Measurements from ENCODE around the gene SLC25A17. TPM values are rescaled to one million over a fixed set of nuclear protein-coding genes. Genes with fewer than 3 reads are reported as not detected.

SLC25A17 gene
- polyA plus RNA-seq, 1 donor: 18.1 TPM

- Histone ChIP-seq H3K36me3 (ENCODE audit: control insufficient read depth, insufficient read depth, low read length) (peaks cover 21% of the 10 kb centered on the region), H3K27ac (ENCODE audit: low read length) (peak overlapping the region; percentile 25), H3K9me3 (ENCODE audit: control insufficient read depth, low read depth, low read length) (no peaks in the 10 kb centered on the region), H3K4me3 (ENCODE audit: low read length) (no peak overlapping the region), H3K27me3 (ENCODE audit: control insufficient read depth, insufficient read depth, low read length) (no peaks in the 10 kb centered on the region), H3K4me1 (ENCODE audit: control insufficient read depth, insufficient read depth, low read length) (peaks cover 16% of the 10 kb centered on the region)
- DNase-seq: peak; percentile 15 to 51
- WGBS (ENCODE audit: insufficient coverage, low lambda C conversion rate): no CpG with 5 or more reads among the region's 1 CpG
These were observed 4.3 kb upstream of the SLC25A17 start for GRCh38 chr22:40823426-40823825.

GRCh38 chr22:40819599-40820140 lies 524 bp upstream of the SLC25A17 start:
- no peak for DNase-seq
- Histone ChIP-seq H3K27me3 (ENCODE audit: control insufficient read depth, insufficient read depth, low read length) (no peaks in the 10 kb centered on the region), H3K4me3 (ENCODE audit: low read length) (peak overlapping the region; percentile 74), H3K9me3 (ENCODE audit: control insufficient read depth, low read depth, low read length) (no peaks in the 10 kb centered on the region), H3K36me3 (ENCODE audit: control insufficient read depth, insufficient read depth, low read length) (peaks cover 13% of the 10 kb centered on the region), H3K27ac (ENCODE audit: low read length) (peak overlapping the region; percentile 34), H3K4me1 (ENCODE audit: control insufficient read depth, insufficient read depth, low read length) (peaks cover 18% of the 10 kb centered on the region)
- WGBS (ENCODE audit: insufficient coverage, low lambda C conversion rate): 40% methylated on average over 1 of the region's 4 CpGs

GRCh38 chr22:40818192-40818746 lies 877 bp downstream of the SLC25A17 start:
- no peak for DNase-seq

GRCh38 chr22:40817737-40818136 lies 1.4 kb downstream of the SLC25A17 start:
- Histone ChIP-seq H3K27ac (ENCODE audit: low read length) (no peak overlapping the region), H3K4me3 (ENCODE audit: low read length) (no peak overlapping the region)
- WGBS (ENCODE audit: insufficient coverage, low lambda C conversion rate): no CpG with 5 or more reads among the region's 4 CpGs

More at GRCh38 chr22:40818192-40818746, 877 bp downstream of the SLC25A17 start:
- Histone ChIP-seq H3K4me1 (ENCODE audit: control insufficient read depth, insufficient read depth, low read length) (peaks cover 12% of the 10 kb centered on the region), H3K27ac (ENCODE audit: low read length) (no peak overlapping the region), H3K4me3 (ENCODE audit: low read length) (peak overlapping the region; percentile 74), H3K36me3 (ENCODE audit: control insufficient read depth, insufficient read depth, low read length) (peaks cover 3% of the 10 kb centered on the region), H3K27me3 (ENCODE audit: control insufficient read depth, insufficient read depth, low read length) (no peaks in the 10 kb centered on the region), H3K9me3 (ENCODE audit: control insufficient read depth, low read depth, low read length) (no peaks in the 10 kb centered on the region)
- WGBS (ENCODE audit: insufficient coverage, low lambda C conversion rate): no CpG with 5 or more reads among the region's 14 CpGs

GRCh38 chr22:40813912-40814315 lies 5.2 kb downstream of the SLC25A17 start:
- Histone ChIP-seq H3K4me3 (ENCODE audit: low read length) (no peak overlapping the region), H3K9me3 (ENCODE audit: control insufficient read depth, low read depth, low read length) (no peaks in the 10 kb centered on the region), H3K4me1 (ENCODE audit: control insufficient read depth, insufficient read depth, low read length) (peaks cover 8% of the 10 kb centered on the region), H3K27ac (ENCODE audit: low read length) (no peak overlapping the region), H3K36me3 (ENCODE audit: control insufficient read depth, insufficient read depth, low read length) (no peaks in the 10 kb centered on the region), H3K27me3 (ENCODE audit: control insufficient read depth, insufficient read depth, low read length) (no peaks in the 10 kb centered on the region)
- no peak for DNase-seq

More at GRCh38 chr22:40817737-40818136, 1.4 kb downstream of the SLC25A17 start:
- no peaks in the 10 kb centered on the region for H3K36me3 ChIP-seq (ENCODE audit: control insufficient read depth, insufficient read depth, low read length)
- DNase-seq: no peak
- H3K9me3 ChIP-seq (ENCODE audit: control insufficient read depth, low read depth, low read length): no peaks in the 10 kb centered on the region
- H3K4me1 ChIP-seq (ENCODE audit: control insufficient read depth, insufficient read depth, low read length): peaks cover 12% of the 10 kb centered on the region
- no peaks in the 10 kb centered on the region for H3K27me3 ChIP-seq (ENCODE audit: control insufficient read depth, insufficient read depth, low read length)

GRCh38 chr22:40808018-40808841 lies 10.9 kb downstream of the SLC25A17 start:
- H3K27me3 ChIP-seq (ENCODE audit: control insufficient read depth, insufficient read depth, low read length): no peaks in the 10 kb centered on the region
- H3K9me3 ChIP-seq (ENCODE audit: control insufficient read depth, low read depth, low read length): no peaks in the 10 kb centered on the region
- no peak overlapping the region for H3K27ac ChIP-seq (ENCODE audit: low read length)
- H3K36me3 ChIP-seq (ENCODE audit: control insufficient read depth, insufficient read depth, low read length): no peaks in the 10 kb centered on the region
- 67% methylated on average over 2 of the region's 6 CpGs for WGBS (ENCODE audit: insufficient coverage, low lambda C conversion rate)
- no peak for DNase-seq
- no peak overlapping the region for H3K4me3 ChIP-seq (ENCODE audit: low read length)
- no peaks in the 10 kb centered on the region for H3K4me1 ChIP-seq (ENCODE audit: control insufficient read depth, insufficient read depth, low read length)

- Histone ChIP-seq H3K27me3 (ENCODE audit: control insufficient read depth, insufficient read depth, low read length) (no peaks in the 10 kb centered on the region), H3K4me1 (ENCODE audit: control insufficient read depth, insufficient read depth, low read length) (no peaks in the 10 kb centered on the region), H3K36me3 (ENCODE audit: control insufficient read depth, insufficient read depth, low read length) (no peaks in the 10 kb centered on the region), H3K27ac (ENCODE audit: low read length) (no peak overlapping the region), H3K4me3 (ENCODE audit: low read length) (no peak overlapping the region), H3K9me3 (ENCODE audit: control insufficient read depth, low read depth, low read length) (no peaks in the 10 kb centered on the region)
- 100% methylated on average over 1 of the region's 3 CpGs for WGBS (ENCODE audit: insufficient coverage, low lambda C conversion rate)
- DNase-seq: no peak
These were observed 12.4 kb downstream of the SLC25A17 start for GRCh38 chr22:40806711-40807110.

- no peaks in the 10 kb centered on the region for H3K27me3 ChIP-seq (ENCODE audit: control insufficient read depth, insufficient read depth, low read length)
- no peak for DNase-seq
- H3K27ac ChIP-seq (ENCODE audit: low read length): no peak overlapping the region
- 75% methylated on average over 1 of the region's 3 CpGs for WGBS (ENCODE audit: insufficient coverage, low lambda C conversion rate)
- H3K4me3 ChIP-seq (ENCODE audit: low read length): no peak overlapping the region
- H3K9me3 ChIP-seq (ENCODE audit: control insufficient read depth, low read depth, low read length): no peaks in the 10 kb centered on the region
- no peaks in the 10 kb centered on the region for H3K36me3 ChIP-seq (ENCODE audit: control insufficient read depth, insufficient read depth, low read length)
- no peaks in the 10 kb centered on the region for H3K4me1 ChIP-seq (ENCODE audit: control insufficient read depth, insufficient read depth, low read length)
These were observed 13.4 kb downstream of the SLC25A17 start for GRCh38 chr22:40805699-40806203.

- H3K4me3 ChIP-seq (ENCODE audit: low read length): no peak overlapping the region
- DNase-seq: no peak
- no peaks in the 10 kb centered on the region for H3K36me3 ChIP-seq (ENCODE audit: control insufficient read depth, insufficient read depth, low read length)
- no peaks in the 10 kb centered on the region for H3K4me1 ChIP-seq (ENCODE audit: control insufficient read depth, insufficient read depth, low read length)
- no peaks in the 10 kb centered on the region for H3K27me3 ChIP-seq (ENCODE audit: control insufficient read depth, insufficient read depth, low read length)
- 100% methylated on average over 1 of the region's 4 CpGs for WGBS (ENCODE audit: insufficient coverage, low lambda C conversion rate)
- H3K27ac ChIP-seq (ENCODE audit: low read length): no peak overlapping the region
- H3K9me3 ChIP-seq (ENCODE audit: control insufficient read depth, low read depth, low read length): no peaks in the 10 kb centered on the region
These were observed 13.9 kb downstream of the SLC25A17 start for GRCh38 chr22:40805239-40805638.

GRCh38 chr22:40803321-40803720 lies 15.8 kb downstream of the SLC25A17 start:
- Histone ChIP-seq H3K9me3 (ENCODE audit: control insufficient read depth, low read depth, low read length) (no peaks in the 10 kb centered on the region), H3K27ac (ENCODE audit: low read length) (no peak overlapping the region), H3K27me3 (ENCODE audit: control insufficient read depth, insufficient read depth, low read length) (no peaks in the 10 kb centered on the region), H3K36me3 (ENCODE audit: control insufficient read depth, insufficient read depth, low read length) (no peaks in the 10 kb centered on the region), H3K4me3 (ENCODE audit: low read length) (no peak overlapping the region), H3K4me1 (ENCODE audit: control insufficient read depth, insufficient read depth, low read length) (no peaks in the 10 kb centered on the region)
- DNase-seq: no peak
- no CpG with 5 or more reads among the region's 1 CpG for WGBS (ENCODE audit: insufficient coverage, low lambda C conversion rate)
